HepG2 (cell line): ENCODE data around the gene SGSH. TPM values are rescaled to one million over a fixed set of nuclear protein-coding genes. Genes with fewer than 3 reads are reported as not detected.

ENCODE experiments used
- ATAC-seq: fragments of 200-7000 bp; cut with Tn5 transposase; 3 replicates; pipeline ENCODE4 v1.9.1; 2020; ENCODE audit warnings: mild to moderate bottlenecking, moderate library complexity
- BruUV-seq: library from RNA; stranded (reverse); fragments of 400-500 nt; replicated peaks from 2 replicates; lab custom pipeline; 2021; lab: Mats Ljungman, UMichigan
- CTCF ChIA-PET: fragments of 300-600 bp; formaldehyde crosslinking; extraction: SDS; loops from one replicate; lab custom pipeline; 2021; ENCODE audit warnings: low total read pairs, inconsistent platforms, low intra/inter-chr PET ratio; lab: Yijun Ruan, JAX
- POLR2A ChIA-PET: fragments of 350-600 bp; sonication (Branson Sonifier 250); formaldehyde crosslinking; loops from one replicate; lab custom pipeline; 2020; ENCODE audit warnings: antibody characterized with exemption, inconsistent platforms; lab: Yijun Ruan, JAX
- DNase-seq: peaks from one replicate; pipeline ENCODE4 v3.0.0-alpha.2; 2015; ENCODE audit warnings: low spot score
- FAIRE-seq: peaks from 3 replicates; lab custom pipeline; 2011; peaks lifted over from hg19 to GRCh38; lab: Jason Lieb, UNC
- H2AFZ ChIP-seq: one replicate; pipeline ENCODE4 v1.6.1; 2011; ENCODE audit warnings: low read length, inconsistent platforms
- H3K27ac ChIP-seq: fragments of 300-600 bp; 3 replicates; pipeline ENCODE4 v1.8.0; 2011; ENCODE audit warnings: mixed run types, mild to moderate bottlenecking, mixed read lengths, low read length, inconsistent platforms; ENCODE audit not compliant: insufficient read depth; ENCODE audit errors: extremely low read length
- H3K27me3 ChIP-seq, 2 experiments: fragments of 200-600 bp in 1 of 2; 2 replicates in 1 of 2; 3 replicates in 1 of 2; pipeline versions ENCODE4 v1.6.0 to v1.8.0; 2011; ENCODE audit warnings: low read length in 2 of 2, mild to moderate bottlenecking in 2 of 2, moderate library complexity in 2 of 2, inconsistent platforms in 1 of 2; ENCODE audit not compliant: insufficient read depth in 2 of 2, control insufficient read depth in 1 of 2
- H3K36me3 ChIP-seq, 2 experiments: fragments of 200-600 bp in 1 of 2; replicated peaks in 1 of 2; 2 replicates in 1 of 2; 3 replicates in 1 of 2; pipeline versions ENCODE4 v1.5.1 to v1.8.0; 2011; ENCODE audit warnings: low read length in 2 of 2, inconsistent platforms in 1 of 2; ENCODE audit not compliant: insufficient read depth in 2 of 2, control insufficient read depth in 1 of 2
- H3K4me1 ChIP-seq: 2 replicates; pipeline ENCODE4 v1.5.1; 2012; ENCODE audit warnings: low read length, inconsistent platforms; ENCODE audit not compliant: insufficient read depth
- H3K4me2 ChIP-seq: 2 replicates; pipeline ENCODE4 v1.6.0; 2011; ENCODE audit warnings: low read depth, low read length, inconsistent platforms
- H3K4me3 ChIP-seq, 3 experiments: fragments of 200-600 bp in 1 of 3; sonication (generic), shearing (Covaris generic) in 1 of 3; replicated peaks in 1 of 3; 2 replicates each; pipeline ENCODE4 v1.5.1; 2011 to 2016; ENCODE audit warnings: low read length in 3 of 3, inconsistent platforms in 2 of 3, low read depth in 2 of 3, mild to moderate bottlenecking in 2 of 3, control low read depth in 1 of 3, mixed read lengths in 1 of 3; ENCODE audit not compliant: insufficient read depth in 1 of 3
- H3K79me2 ChIP-seq: one replicate; pipeline ENCODE4 v1.6.1; 2011; ENCODE audit warnings: low read length, inconsistent platforms; ENCODE audit not compliant: insufficient read depth
- H3K9ac ChIP-seq: 2 replicates; pipeline ENCODE4 v1.6.0; 2011; ENCODE audit warnings: mild to moderate bottlenecking, low read depth, low read length, inconsistent platforms; ENCODE audit not compliant: insufficient read depth
- H3K9me3 ChIP-seq: 2 replicates; pipeline ENCODE4 v1.5.1; 2012; ENCODE audit warnings: mild to moderate bottlenecking, low read length
- H4K20me1 ChIP-seq: 2 replicates; pipeline ENCODE4 v1.6.0; 2011; ENCODE audit warnings: inconsistent platforms, mild to moderate bottlenecking, low read length, moderate library complexity; ENCODE audit not compliant: insufficient read depth
- FOXC1 ChIP-seq: sonication (generic); formaldehyde crosslinking; IDR thresholded peaks from 2 replicates; pipeline ENCODE4 v1.8.0; 2022; ENCODE audit warnings: mild to moderate bottlenecking, missing genetic modification reagents, borderline replicate concordance
- WGBS: methylation state at CpG from one replicate; pipeline ENCODE4 v1.1.6; 2017; ENCODE audit warnings: low lambda C conversion rate; 5-methylcytosine and 5-hydroxymethylcytosine counted together
- in situ Hi-C: cut with HindIII; loops from 2 replicates; pipeline ENCODE4 v1.10.0; 2017; ENCODE audit warnings: low pct_unique_long_range_greater_than_20kb; ENCODE audit not compliant: extremely low pct_ligation_motif_present
- intact Hi-C: fragments of 100-400 bp; cut with micrococcal nuclease; formaldehyde crosslinking; loops from one replicate; pipeline ENCODE4 v1.10.0; 2022; ENCODE audit not compliant: unreplicated experiment
- polyA plus RNA-seq, 8 experiments: library from polyadenylated mRNA; depleted of rRNA in 3 of 8; stranded (reverse) in 7 of 8; unstranded in 1 of 8; fragments of >200 nt; fragmentation: Illumina TruSeq in 4 of 8; extraction: Trizol in 4 of 8; gene quantifications; 2 replicates each; pipeline versions ENCODE4 v1.2.1 to v1.2.3, GENCODE V29; 2011 to 2016; ENCODE audit warnings: low read depth in 4 of 8, missing spikeins in 1 of 8, mixed read lengths in 1 of 8; ENCODE audit not compliant: insufficient read depth in 1 of 8
- total RNA-seq, 5 experiments: library from RNA; depleted of rRNA; stranded (reverse); fragments of >200 nt; fragmentation: Illumina TruSeq; extraction: Trizol; gene quantifications; 2 replicates each; pipeline ENCODE4 v1.2.3, GENCODE V29; 2016; ENCODE audit warnings: low read depth in 1 of 5
- TF ChIP-seq, protein P1 (sequence below): fragments of 450-650 bp; IDR thresholded peaks from 2 replicates; pipeline ENCODE4 v1.6.1; 2016
- TF ChIP-seq, protein P2 (sequence below): sonication (generic); formaldehyde crosslinking; IDR thresholded peaks from 2 replicates; pipeline ENCODE4 v1.4.0; 2020; ENCODE audit warnings: missing genetic modification reagents

Gene SGSH
- total and polyA plus RNA-seq, 2 of the 13 experiments (the other 11 are each of a cell fraction or from before 2014, with no cell fraction given), result 12.2 to 17.6 TPM

GRCh38 chr17:80183581-80184422, 36.3 kb downstream of the SGSH start:
- Histone ChIP-seq H3K27ac (no peak overlapping the region), H3K4me2 (no peak overlapping the region), H3K4me1 (peaks cover 15% of the 10 kb centered on the region), H3K27me3 (peaks cover 17 to 97% of the 10 kb centered on the region in 2 experiments), H4K20me1 (no peaks in the 10 kb centered on the region), H3K4me3 (no peak overlapping the region), H2AFZ (no peak overlapping the region), H3K36me3 (no peaks in the 10 kb centered on the region), H3K9ac (no peak overlapping the region), H3K79me2 (no peaks in the 10 kb centered on the region), H3K9me3 (no peaks in the 10 kb centered on the region)
- DNase-seq, result no peak
- WGBS, result 52% methylated on average over 19 of the region's 26 CpGs
- TF ChIP-seq, protein P1, sequence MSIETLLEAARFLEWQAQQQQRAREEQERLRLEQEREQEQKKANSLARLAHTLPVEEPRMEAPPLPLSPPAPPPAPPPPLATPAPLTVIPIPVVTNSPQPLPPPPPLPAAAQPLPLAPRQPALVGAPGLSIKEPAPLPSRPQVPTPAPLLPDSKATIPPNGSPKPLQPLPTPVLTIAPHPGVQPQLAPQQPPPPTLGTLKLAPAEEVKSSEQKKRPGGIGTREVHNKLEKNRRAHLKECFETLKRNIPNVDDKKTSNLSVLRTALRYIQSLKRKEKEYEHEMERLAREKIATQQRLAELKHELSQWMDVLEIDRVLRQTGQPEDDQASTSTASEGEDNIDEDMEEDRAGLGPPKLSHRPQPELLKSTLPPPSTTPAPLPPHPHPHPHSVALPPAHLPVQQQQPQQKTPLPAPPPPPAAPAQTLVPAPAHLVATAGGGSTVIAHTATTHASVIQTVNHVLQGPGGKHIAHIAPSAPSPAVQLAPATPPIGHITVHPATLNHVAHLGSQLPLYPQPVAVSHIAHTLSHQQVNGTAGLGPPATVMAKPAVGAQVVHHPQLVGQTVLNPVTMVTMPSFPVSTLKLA, result peak; percentile 59
- TF ChIP-seq, protein P2, sequence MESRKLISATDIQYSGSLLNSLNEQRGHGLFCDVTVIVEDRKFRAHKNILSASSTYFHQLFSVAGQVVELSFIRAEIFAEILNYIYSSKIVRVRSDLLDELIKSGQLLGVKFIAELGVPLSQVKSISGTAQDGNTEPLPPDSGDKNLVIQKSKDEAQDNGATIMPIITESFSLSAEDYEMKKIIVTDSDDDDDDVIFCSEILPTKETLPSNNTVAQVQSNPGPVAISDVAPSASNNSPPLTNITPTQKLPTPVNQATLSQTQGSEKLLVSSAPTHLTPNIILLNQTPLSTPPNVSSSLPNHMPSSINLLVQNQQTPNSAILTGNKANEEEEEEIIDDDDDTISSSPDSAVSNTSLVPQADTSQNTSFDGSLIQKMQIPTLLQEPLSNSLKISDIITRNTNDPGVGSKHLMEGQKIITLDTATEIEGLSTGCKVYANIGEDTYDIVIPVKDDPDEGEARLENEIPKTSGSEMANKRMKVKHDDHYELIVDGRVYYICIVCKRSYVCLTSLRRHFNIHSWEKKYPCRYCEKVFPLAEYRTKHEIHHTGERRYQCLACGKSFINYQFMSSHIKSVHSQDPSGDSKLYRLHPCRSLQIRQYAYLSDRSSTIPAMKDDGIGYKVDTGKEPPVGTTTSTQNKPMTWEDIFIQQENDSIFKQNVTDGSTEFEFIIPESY (CRISPR knock-in tag), result peak; percentile 83
- no peak for TF ChIP-seq FOXC1 (CRISPR knock-in tag)
- ChIA-PET POLR2A (interaction anchor here (1.1 kb wide), 1 partner anchor 38 kb away, joined by 3 read pairs; no protein-coding TSS in a partner anchor), CTCF (no interaction called here)
- no TSS peak for BruUV-seq
- intact Hi-C loops (no loop called here), in situ Hi-C loops (no loop called here)
- ATAC-seq, result peak; percentile 10
- no peak for FAIRE-seq
